ENCODE results near the gene AMOTL1. TPM values are rescaled to one million over a fixed set of nuclear protein-coding genes. Genes with fewer than 3 reads are reported as not detected.

Gene AMOTL1
- polyA plus RNA-seq, 1 of the 3 experiments (the other 2 are of a cell fraction) = 10.7 TPM

GRCh38 chr11:94755494-94755893 is 12.7 kb upstream of the AMOTL1 start:
- Histone ChIP-seq H3K36me3 (replicated peaks in 1 of 2; ENCODE audit: control insufficient read depth in 1 of 2, insufficient read depth in 2 of 2, low read length in 1 of 2) (no peaks in the 10 kb centered on the region), H2AFZ (ENCODE audit: low read depth) (no peak overlapping the region), H3K4me2 (no peak overlapping the region), H3K9me3 (no peaks in the 10 kb centered on the region), H3K79me2 (ENCODE audit: insufficient read depth) (no peaks in the 10 kb centered on the region), H3F3A (replicated peaks; ENCODE audit: insufficient read depth) (no peaks in the 10 kb centered on the region), H4K20me1 (ENCODE audit: insufficient read depth) (no peaks in the 10 kb centered on the region), H3K9me2 (no peaks in the 10 kb centered on the region), H3K27me3 (ENCODE audit: insufficient read depth) (no peaks in the 10 kb centered on the region), H3K27ac (ENCODE audit: low read depth in 2 of 2, low read length in 1 of 2) (no peak overlapping the region), H3K9ac (no peak overlapping the region), H3K4me1 (ENCODE audit: control insufficient read depth in 1 of 2, insufficient read depth in 2 of 2, low read depth in 1 of 2, low read length in 1 of 2) (peaks cover 0 to 4% of the 10 kb centered on the region in 2 experiments; a peak in 1 of 4 replicates), H3K4me3 (ENCODE audit: low read depth in 2 of 2, low read length in 1 of 2) (no peak overlapping the region)
- ChIA-PET POLR2A (no interaction called here), CTCF (interaction anchor here (1.0 to 5.7 kb wide), 4 partner anchors 11 to 1009 kb away, joined by 3 to 36 read pairs (median 13); no protein-coding TSS in a partner anchor)
- 98% methylated on average over 9 of the region's 11 CpGs for WGBS (ENCODE audit: low lambda C conversion rate)
- TF ChIP-seq POLR2AphosphoS5 (IDR thresholded peaks at IDR 0.05; ENCODE audit: low read depth, low read length) = no peak
- TF ChIP-seq EZH2phosphoT487 (IDR thresholded peaks at IDR 0.05; ENCODE audit: borderline replicate concordance, low read depth) = no peak
- TF ChIP-seq SMC3 (IDR thresholded peaks at IDR 0.05; ENCODE audit: low read depth, low read length) = no peak
- TF ChIP-seq RFX5 (IDR thresholded peaks at IDR 0.05; ENCODE audit: low read length) = no peak
- TF ChIP-seq FOXM1 (IDR thresholded peaks at IDR 0.05; ENCODE audit: low read depth) = no peak
- TF ChIP-seq MEF2A (IDR thresholded peaks at IDR 0.05; ENCODE audit: borderline replicate concordance, low read depth) = no peak
- no peak for TF ChIP-seq USF1 (IDR thresholded peaks at IDR 0.05; ENCODE audit: borderline replicate concordance, low read depth)
- no peak for TF ChIP-seq REST (IDR thresholded peaks at IDR 0.05; ENCODE audit: low read depth, low read length)
- TF ChIP-seq, protein P1, sequence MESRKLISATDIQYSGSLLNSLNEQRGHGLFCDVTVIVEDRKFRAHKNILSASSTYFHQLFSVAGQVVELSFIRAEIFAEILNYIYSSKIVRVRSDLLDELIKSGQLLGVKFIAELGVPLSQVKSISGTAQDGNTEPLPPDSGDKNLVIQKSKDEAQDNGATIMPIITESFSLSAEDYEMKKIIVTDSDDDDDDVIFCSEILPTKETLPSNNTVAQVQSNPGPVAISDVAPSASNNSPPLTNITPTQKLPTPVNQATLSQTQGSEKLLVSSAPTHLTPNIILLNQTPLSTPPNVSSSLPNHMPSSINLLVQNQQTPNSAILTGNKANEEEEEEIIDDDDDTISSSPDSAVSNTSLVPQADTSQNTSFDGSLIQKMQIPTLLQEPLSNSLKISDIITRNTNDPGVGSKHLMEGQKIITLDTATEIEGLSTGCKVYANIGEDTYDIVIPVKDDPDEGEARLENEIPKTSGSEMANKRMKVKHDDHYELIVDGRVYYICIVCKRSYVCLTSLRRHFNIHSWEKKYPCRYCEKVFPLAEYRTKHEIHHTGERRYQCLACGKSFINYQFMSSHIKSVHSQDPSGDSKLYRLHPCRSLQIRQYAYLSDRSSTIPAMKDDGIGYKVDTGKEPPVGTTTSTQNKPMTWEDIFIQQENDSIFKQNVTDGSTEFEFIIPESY (IDR thresholded peaks at IDR 0.05; ENCODE audit: borderline replicate concordance, low read depth) = no peak
- no peak for TF ChIP-seq NRF1 (IDR thresholded peaks at IDR 0.05; ENCODE audit: low read depth, low read length)
- TF ChIP-seq JUND (IDR thresholded peaks at IDR 0.05) = no peak
- no peak for TF ChIP-seq CTCF (IDR thresholded peaks at IDR 0.05)
- TF ChIP-seq RXRA (IDR thresholded peaks at IDR 0.05; ENCODE audit: borderline replicate concordance, low read depth) = no peak
- TF ChIP-seq TAF1 (IDR thresholded peaks at IDR 0.05; ENCODE audit: borderline replicate concordance, low read depth, low read length) = no peak
- TF ChIP-seq SIN3A (IDR thresholded peaks at IDR 0.05; ENCODE audit: borderline replicate concordance, low read depth, low read length) = no peak
- TF ChIP-seq RAD21 (IDR thresholded peaks at IDR 0.05; ENCODE audit: low read length) = no peak
- no peak for TF ChIP-seq CHD2 (IDR thresholded peaks at IDR 0.05; ENCODE audit: low read length, partially characterized antibody)
- no peak for DNase-seq
